HFFc6 (cell line): ENCODE measurements around the gene SSBP2. TPM values are rescaled to one million over a fixed set of nuclear protein-coding genes. Genes with fewer than 3 reads are reported as not detected.
A peak's percentile ranks its signal among the peaks of the same experiment; 100 is the strongest.
"Not testable (repeated sequence)": the region's sequence is repeated elsewhere in the genome, so short reads cannot be mapped to it uniquely, and the experiment has no call there.

Source experiments
- DNase-seq: peaks from one replicate; pipeline ENCODE4 v3.0.0-alpha.2; 2018
- H3K27ac Mint-ChIP-seq: 2 replicates; pipeline ENCODE4 v1.8.0; 2020; ENCODE audit warnings: mild to moderate bottlenecking, mixed read lengths
- H3K27me3 Mint-ChIP-seq: 2 replicates; pipeline ENCODE4 v1.8.0; 2021; ENCODE audit warnings: mild to moderate bottlenecking, moderate library complexity, mixed read lengths; ENCODE audit not compliant: insufficient read depth
- H3K36me3 Mint-ChIP-seq: 2 replicates; pipeline ENCODE4 v1.8.0; 2021; ENCODE audit warnings: low read depth, mixed read lengths
- H3K4me1 Mint-ChIP-seq: 2 replicates; pipeline ENCODE4 v1.8.0; 2020; ENCODE audit warnings: low read depth, mixed read lengths
- H3K4me3 Mint-ChIP-seq: 2 replicates; pipeline ENCODE4 v1.8.0; 2020; ENCODE audit warnings: mild to moderate bottlenecking, moderate library complexity, mixed read lengths
- H3K9me3 Mint-ChIP-seq: 2 replicates; pipeline ENCODE4 v1.8.0; 2020; ENCODE audit warnings: mild to moderate bottlenecking, mixed read lengths
- total RNA-seq, 6 experiments: library from RNA; stranded (reverse); fragmentation: NEBNext Ultra II Directional; extraction: Animal tissue kit (Norgen Biotek cat#: 25700); gene quantifications; 2 replicates in 1 of 6; 3 replicates in 5 of 6; pipeline ENCODE4 v1.2.3, GENCODE V29; 2021
- TF ChIP-seq, protein P1 (sequence below): fragments of 200-600 bp; sonication (generic); IDR thresholded peaks from 2 replicates; pipeline ENCODE4 v1.5.0; 2021; ENCODE audit warnings: antibody characterized with exemption, mild to moderate bottlenecking

SSBP2 gene
- total RNA-seq, 6 experiments from 2014 or later, result 21.0 to 28.6 (median 25.1) TPM

DNA sequence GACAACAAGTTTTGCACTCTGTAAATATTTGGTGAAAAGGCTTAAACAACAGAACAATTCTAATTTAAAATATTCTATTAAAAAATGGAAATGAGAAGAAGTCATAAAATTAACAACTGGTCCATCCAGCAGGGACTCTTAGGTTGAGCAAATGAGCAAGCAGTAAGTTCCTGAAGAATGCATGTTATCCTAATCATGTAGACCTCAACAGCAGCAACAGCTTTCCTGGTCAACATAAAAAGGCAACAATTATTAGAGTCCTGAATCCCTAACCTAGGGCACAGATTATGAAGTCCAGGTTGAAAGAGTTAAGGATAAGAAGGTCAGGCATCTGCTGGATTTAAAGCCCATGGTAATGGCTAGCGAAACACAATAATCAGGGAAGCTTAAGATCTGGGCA lies 120.9 kb downstream of the SSBP2 start:
- TF ChIP-seq, protein P1, sequence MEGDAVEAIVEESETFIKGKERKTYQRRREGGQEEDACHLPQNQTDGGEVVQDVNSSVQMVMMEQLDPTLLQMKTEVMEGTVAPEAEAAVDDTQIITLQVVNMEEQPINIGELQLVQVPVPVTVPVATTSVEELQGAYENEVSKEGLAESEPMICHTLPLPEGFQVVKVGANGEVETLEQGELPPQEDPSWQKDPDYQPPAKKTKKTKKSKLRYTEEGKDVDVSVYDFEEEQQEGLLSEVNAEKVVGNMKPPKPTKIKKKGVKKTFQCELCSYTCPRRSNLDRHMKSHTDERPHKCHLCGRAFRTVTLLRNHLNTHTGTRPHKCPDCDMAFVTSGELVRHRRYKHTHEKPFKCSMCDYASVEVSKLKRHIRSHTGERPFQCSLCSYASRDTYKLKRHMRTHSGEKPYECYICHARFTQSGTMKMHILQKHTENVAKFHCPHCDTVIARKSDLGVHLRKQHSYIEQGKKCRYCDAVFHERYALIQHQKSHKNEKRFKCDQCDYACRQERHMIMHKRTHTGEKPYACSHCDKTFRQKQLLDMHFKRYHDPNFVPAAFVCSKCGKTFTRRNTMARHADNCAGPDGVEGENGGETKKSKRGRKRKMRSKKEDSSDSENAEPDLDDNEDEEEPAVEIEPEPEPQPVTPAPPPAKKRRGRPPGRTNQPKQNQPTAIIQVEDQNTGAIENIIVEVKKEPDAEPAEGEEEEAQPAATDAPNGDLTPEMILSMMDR, result no peak
- Mint-ChIP-seq H3K27ac (no peak overlapping the region), H3K36me3 (peaks cover 15% of the 10 kb centered on the region; the same call in 1 of the 2 replicates), H3K9me3 (no peaks in the 10 kb centered on the region), H3K27me3 (no peaks in the 10 kb centered on the region), H3K4me1 (peaks cover 25% of the 10 kb centered on the region), H3K4me3 (no peak overlapping the region)
- no peak for DNase-seq

DNA sequence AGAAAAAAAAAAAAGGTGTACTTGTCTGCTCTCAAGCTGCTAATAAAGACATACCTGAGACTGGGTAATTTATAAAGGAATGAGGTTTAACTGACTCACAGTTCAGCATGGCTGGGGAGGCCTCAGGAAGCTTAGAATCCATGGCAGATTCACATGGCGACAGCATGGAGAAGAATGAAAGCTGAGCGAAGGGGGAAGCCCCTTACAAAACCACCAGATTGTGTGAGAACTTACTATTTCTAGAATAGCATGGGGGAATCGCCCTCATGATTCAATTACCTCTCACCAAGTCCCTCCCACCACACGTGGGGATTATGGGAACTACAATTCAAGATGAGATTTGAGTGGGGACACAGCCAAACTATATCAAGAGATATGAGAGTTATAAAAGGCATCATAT lies 122.8 kb downstream of the SSBP2 start:
- not testable (repeated sequence) for H3K27ac Mint-ChIP-seq, DNase-seq, H3K9me3 Mint-ChIP-seq, H3K4me3 Mint-ChIP-seq, H3K27me3 Mint-ChIP-seq
- Mint-ChIP-seq H3K36me3 (peaks cover 15% of the 10 kb centered on the region; the same call in 1 of the 2 replicates), H3K4me1 (peaks cover 26% of the 10 kb centered on the region)

DNA sequence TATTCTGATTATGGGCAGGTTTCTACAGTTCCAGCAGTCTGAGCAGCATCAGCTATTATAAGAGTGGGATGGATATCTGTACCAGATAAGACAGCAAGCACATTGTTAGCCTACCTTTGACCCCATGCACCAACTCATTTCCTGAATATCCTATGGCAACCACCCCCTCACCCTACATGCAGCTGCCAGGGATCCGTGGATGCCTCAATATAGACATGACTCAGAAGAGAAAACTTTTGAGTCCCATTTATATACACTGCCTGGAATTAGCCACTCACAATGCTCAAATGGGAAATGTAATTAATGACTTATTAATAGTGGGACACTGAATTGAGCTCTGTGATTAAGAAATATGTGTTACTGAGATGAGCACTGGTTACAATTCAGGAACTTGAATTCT lies 124.4 kb downstream of the SSBP2 start:
- no peaks in the 10 kb centered on the region for H3K27me3 Mint-ChIP-seq
- TF ChIP-seq, protein P1, result no peak
- H3K36me3 Mint-ChIP-seq, result peaks cover 15% of the 10 kb centered on the region; the same call in 1 of the 2 replicates
- DNase-seq, result peak; percentile 68
- peak overlapping the region; percentile 24 for H3K4me3 Mint-ChIP-seq
- peak overlapping the region; percentile 74 for H3K27ac Mint-ChIP-seq
- no peaks in the 10 kb centered on the region for H3K9me3 Mint-ChIP-seq
- peaks cover 26% of the 10 kb centered on the region for H3K4me1 Mint-ChIP-seq

DNA sequence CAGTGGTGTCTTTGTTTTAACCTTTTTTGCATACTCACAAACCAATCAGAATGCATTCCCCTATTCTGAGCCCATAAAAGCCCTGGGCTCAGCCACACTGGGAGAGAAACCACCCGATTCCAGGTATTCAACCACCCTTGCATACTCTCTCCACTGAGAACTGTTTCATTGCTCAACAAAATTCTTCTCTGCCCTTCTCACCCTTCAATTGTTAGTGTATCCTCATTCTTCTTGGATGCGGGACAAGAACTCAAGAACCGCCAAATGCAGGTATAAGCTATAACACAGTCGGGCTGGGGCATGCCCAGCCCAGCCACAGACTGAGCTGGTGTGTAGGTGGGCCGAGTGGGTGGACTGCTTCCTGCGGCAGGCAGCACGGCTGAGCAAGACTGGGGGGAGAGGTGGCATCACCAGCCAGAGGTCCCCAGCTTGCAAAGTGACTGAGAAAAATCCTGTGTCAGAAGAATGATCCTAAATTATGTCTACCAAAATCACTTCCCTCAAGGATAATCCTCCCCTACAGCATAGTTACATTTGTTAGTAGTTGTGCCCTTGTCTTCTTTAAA lies 141.0 kb downstream of the SSBP2 start:
- H3K4me3 Mint-ChIP-seq, result no peak overlapping the region
- TF ChIP-seq, protein P1, result no peak
- DNase-seq, result no peak
- no peaks in the 10 kb centered on the region for H3K4me1 Mint-ChIP-seq
- H3K9me3 Mint-ChIP-seq, result peaks cover 5% of the 10 kb centered on the region; the same call in 1 of the 2 replicates
- H3K27ac Mint-ChIP-seq, result no peak overlapping the region
- H3K36me3 Mint-ChIP-seq, result peaks cover 17% of the 10 kb centered on the region
- no peaks in the 10 kb centered on the region for H3K27me3 Mint-ChIP-seq

DNA sequence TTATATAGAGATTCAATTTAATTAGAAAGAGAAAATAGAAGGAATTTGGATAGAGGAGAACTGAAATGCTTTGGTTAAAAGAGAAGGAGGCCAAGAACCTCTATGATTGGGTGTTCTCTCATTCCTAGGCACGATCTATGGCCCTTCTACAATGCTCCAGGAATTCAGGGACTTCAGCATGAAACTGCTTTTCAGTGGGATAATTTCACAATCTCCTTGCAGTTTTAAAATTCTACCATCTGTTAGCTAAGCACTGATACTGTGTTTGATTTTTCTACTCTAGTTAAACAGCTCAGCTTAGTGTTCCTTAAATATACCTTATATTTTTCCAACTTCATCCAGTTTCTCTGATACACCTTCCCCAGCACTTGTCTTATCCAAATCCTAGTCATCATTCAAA lies 141.9 kb downstream of the SSBP2 start:
- Mint-ChIP-seq H3K4me1 (no peaks in the 10 kb centered on the region), H3K4me3 (no peak overlapping the region), H3K27ac (no peak overlapping the region), H3K27me3 (no peaks in the 10 kb centered on the region), H3K9me3 (peaks cover 5% of the 10 kb centered on the region; the same call in 1 of the 2 replicates), H3K36me3 (peaks cover 17% of the 10 kb centered on the region)
- DNase-seq, result no peak
- TF ChIP-seq, protein P1, result no peak

DNA sequence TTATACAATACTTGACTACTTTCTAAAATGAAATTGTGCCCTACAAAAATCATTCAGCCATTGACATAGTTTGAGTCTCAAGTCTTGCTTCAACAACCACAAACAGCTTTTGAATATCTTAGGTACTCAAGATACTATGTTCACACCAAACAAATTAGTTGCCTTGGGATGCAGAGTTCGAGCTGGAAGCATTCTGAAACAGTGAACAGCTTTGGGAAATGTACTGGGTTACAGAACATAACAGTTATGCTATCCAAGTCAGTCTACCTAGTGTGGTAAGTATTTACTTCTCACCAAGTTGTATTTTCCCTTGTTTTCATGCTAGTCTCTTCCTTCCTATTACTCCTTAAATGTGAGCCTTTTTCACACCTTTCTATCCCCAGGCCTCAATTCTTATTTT lies 143.2 kb downstream of the SSBP2 start:
- Mint-ChIP-seq H3K27ac (no peak overlapping the region), H3K9me3 (peaks cover 5% of the 10 kb centered on the region; the same call in 1 of the 2 replicates), H3K4me1 (peaks cover 1% of the 10 kb centered on the region; the same call in 1 of the 2 replicates), H3K36me3 (peaks cover 11% of the 10 kb centered on the region), H3K27me3 (no peaks in the 10 kb centered on the region), H3K4me3 (no peak overlapping the region)
- no peak for DNase-seq
- TF ChIP-seq, protein P1, result no peak
